ENCODE data around the gene SFTA2.
"Not testable (repeated sequence)": the region's sequence is repeated elsewhere in the genome, so short reads cannot be mapped to it uniquely, and the experiment has no call there.

The SFTA2 gene

DNA sequence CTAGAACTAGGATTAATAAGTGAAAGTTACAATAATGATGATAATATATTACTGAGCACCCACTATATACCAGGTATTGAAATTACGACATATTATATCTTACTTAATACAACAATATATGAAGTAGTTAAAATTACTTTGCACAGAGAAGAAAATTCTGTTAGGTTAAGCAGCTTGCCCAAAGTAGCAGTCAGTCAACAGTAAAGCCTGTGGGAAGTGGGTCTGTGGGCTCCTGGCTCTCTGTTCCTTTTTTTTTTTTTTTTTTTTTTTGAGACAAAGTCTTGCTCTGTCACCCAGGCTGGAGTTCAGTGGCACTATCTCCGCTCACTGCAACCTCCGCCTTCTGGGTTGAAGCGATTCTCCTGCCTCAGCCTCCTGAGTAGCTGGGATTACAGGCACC, 28.7 kb downstream of the SFTA2 start:
- no peak for ATAC-seq
- TF ChIP-seq PPARA (CRISPR knock-in tag; IDR thresholded peaks at IDR 0.05; ENCODE audit: borderline replicate concordance) = no peak
- TF ChIP-seq ZFP30 (CRISPR knock-in tag; IDR thresholded peaks at IDR 0.05) = no peak
- TF ChIP-seq ZNF70 (CRISPR knock-in tag; IDR thresholded peaks at IDR 0.05) = no peak
- no peak for TF ChIP-seq ARNTL (CRISPR knock-in tag; IDR thresholded peaks at IDR 0.05; ENCODE audit: borderline replicate concordance, low read depth)
- no peak for TF ChIP-seq BACH2 (CRISPR knock-in tag; IDR thresholded peaks at IDR 0.05; ENCODE audit: borderline replicate concordance)
- TF ChIP-seq ZC3H10 (CRISPR knock-in tag; IDR thresholded peaks at IDR 0.05) = no peak
- no peak for TF ChIP-seq ESRRG (CRISPR knock-in tag; IDR thresholded peaks at IDR 0.05)
- no peak for TF ChIP-seq ZNF565 (CRISPR knock-in tag; conservative IDR thresholded peaks at IDR 0.05; ENCODE audit: low read depth)
- no peak for TF ChIP-seq OSR1 (CRISPR knock-in tag; IDR thresholded peaks at IDR 0.05)

DNA sequence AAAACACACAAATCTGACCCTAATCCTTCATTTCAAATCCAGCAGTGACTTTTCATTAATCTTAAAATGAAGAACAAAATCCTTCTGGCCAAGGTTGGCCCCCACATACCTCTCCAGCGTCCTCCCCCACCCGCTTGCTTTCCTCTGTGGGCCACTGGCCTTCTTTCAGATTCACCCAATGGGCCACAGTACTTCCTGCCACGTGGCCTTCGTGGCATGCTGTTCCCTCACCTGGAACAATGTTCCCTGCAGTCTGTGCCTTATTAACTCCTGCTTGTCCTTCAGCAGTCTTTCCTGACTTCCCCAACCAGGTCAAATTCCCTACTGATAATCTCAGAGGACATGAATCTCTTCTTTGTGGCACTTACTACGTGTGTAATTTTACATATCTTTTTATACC, 29.3 kb downstream of the SFTA2 start:
- TF ChIP-seq BACH2 (CRISPR knock-in tag; IDR thresholded peaks at IDR 0.05; ENCODE audit: borderline replicate concordance) = no peak
- TF ChIP-seq ZNF8 (CRISPR knock-in tag; IDR thresholded peaks at IDR 0.05) = no peak
- TF ChIP-seq OSR1 (CRISPR knock-in tag; IDR thresholded peaks at IDR 0.05) = no peak
- TF ChIP-seq ZFP3 (CRISPR knock-in tag; IDR thresholded peaks at IDR 0.05) = no peak
- TF ChIP-seq, protein P1, sequence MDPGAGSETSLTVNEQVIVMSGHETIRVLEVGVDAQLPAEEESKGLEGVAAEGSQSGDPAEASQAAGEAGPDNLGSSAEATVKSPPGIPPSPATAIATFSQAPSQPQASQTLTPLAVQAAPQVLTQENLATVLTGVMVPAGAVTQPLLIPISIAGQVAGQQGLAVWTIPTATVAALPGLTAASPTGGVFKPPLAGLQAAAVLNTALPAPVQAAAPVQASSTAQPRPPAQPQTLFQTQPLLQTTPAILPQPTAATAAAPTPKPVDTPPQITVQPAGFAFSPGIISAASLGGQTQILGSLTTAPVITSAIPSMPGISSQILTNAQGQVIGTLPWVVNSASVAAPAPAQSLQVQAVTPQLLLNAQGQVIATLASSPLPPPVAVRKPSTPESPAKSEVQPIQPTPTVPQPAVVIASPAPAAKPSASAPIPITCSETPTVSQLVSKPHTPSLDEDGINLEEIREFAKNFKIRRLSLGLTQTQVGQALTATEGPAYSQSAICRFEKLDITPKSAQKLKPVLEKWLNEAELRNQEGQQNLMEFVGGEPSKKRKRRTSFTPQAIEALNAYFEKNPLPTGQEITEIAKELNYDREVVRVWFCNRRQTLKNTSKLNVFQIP (CRISPR knock-in tag; IDR thresholded peaks at IDR 0.05; ENCODE audit: borderline replicate concordance, low read depth) = no peak
- no peak for TF ChIP-seq RARB (CRISPR knock-in tag; IDR thresholded peaks at IDR 0.05)
- no peak for TF ChIP-seq TOX (CRISPR knock-in tag; IDR thresholded peaks at IDR 0.05; ENCODE audit: borderline replicate concordance)
- no peak for TF ChIP-seq PPARA (CRISPR knock-in tag; IDR thresholded peaks at IDR 0.05; ENCODE audit: borderline replicate concordance)
- TF ChIP-seq CSDC2 (CRISPR knock-in tag; IDR thresholded peaks at IDR 0.05) = no peak
- no peak for TF ChIP-seq ISL1 (CRISPR knock-in tag; IDR thresholded peaks at IDR 0.05)
- no peak for TF ChIP-seq TCF4 (CRISPR knock-in tag; IDR thresholded peaks at IDR 0.05; ENCODE audit: borderline replicate concordance)
- ATAC-seq = no peak

DNA sequence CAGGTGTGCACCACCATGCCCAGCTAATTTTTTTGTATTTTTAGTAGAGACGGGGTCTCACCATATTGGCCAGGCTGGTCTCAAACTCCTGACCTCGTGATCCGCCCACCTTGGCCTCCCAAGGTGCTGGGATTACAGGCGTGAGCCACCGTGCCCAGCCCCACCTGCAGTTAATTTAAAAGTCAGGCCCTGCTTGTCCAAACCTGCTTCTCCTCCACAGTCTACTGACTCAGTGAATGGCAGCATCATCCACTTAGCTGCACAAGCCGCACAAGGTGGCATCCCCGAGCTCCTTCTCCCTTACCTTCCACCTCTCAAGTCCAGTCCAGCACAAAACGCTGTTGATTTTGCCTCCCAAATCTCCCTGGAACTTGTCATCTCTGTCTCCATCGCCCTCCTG, 29.8 kb downstream of the SFTA2 start:
- not testable (repeated sequence) for ATAC-seq

DNA sequence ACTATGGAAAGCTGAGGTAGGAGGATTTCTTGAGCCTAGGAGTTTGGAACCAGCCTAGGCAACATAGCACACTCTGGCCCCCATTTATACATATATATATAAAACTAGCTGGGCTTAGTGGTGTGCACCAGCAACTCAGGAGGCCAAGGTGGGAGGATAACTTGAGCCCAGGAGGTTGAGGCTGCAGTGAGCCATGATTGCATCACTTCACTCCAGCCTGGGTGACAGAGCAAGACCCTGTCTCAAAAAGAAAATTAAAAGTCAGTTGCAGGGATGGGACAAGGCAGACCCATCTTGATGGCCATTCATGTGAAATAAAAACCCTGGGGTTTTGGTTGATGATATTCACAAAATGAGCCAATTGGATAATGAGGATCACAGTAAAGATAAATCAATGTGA, 30.5 kb downstream of the SFTA2 start:
- TF ChIP-seq, protein P2, sequence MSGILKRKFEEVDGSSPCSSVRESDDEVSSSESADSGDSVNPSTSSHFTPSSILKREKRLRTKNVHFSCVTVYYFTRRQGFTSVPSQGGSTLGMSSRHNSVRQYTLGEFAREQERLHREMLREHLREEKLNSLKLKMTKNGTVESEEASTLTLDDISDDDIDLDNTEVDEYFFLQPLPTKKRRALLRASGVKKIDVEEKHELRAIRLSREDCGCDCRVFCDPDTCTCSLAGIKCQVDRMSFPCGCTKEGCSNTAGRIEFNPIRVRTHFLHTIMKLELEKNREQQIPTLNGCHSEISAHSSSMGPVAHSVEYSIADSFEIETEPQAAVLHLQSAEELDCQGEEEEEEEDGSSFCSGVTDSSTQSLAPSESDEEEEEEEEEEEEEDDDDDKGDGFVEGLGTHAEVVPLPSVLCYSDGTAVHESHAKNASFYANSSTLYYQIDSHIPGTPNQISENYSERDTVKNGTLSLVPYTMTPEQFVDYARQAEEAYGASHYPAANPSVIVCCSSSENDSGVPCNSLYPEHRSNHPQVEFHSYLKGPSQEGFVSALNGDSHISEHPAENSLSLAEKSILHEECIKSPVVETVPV (CRISPR knock-in tag; IDR thresholded peaks at IDR 0.05) = no peak
- TF ChIP-seq BACH2 (CRISPR knock-in tag; IDR thresholded peaks at IDR 0.05; ENCODE audit: borderline replicate concordance) = no peak
- TF ChIP-seq ARNTL (CRISPR knock-in tag; IDR thresholded peaks at IDR 0.05; ENCODE audit: borderline replicate concordance, low read depth) = no peak
- no peak for TF ChIP-seq PPARA (CRISPR knock-in tag; IDR thresholded peaks at IDR 0.05; ENCODE audit: borderline replicate concordance)
- TF ChIP-seq RARB (CRISPR knock-in tag; IDR thresholded peaks at IDR 0.05) = no peak
- no peak for TF ChIP-seq ZFP30 (CRISPR knock-in tag; IDR thresholded peaks at IDR 0.05)
- TF ChIP-seq, protein P3, sequence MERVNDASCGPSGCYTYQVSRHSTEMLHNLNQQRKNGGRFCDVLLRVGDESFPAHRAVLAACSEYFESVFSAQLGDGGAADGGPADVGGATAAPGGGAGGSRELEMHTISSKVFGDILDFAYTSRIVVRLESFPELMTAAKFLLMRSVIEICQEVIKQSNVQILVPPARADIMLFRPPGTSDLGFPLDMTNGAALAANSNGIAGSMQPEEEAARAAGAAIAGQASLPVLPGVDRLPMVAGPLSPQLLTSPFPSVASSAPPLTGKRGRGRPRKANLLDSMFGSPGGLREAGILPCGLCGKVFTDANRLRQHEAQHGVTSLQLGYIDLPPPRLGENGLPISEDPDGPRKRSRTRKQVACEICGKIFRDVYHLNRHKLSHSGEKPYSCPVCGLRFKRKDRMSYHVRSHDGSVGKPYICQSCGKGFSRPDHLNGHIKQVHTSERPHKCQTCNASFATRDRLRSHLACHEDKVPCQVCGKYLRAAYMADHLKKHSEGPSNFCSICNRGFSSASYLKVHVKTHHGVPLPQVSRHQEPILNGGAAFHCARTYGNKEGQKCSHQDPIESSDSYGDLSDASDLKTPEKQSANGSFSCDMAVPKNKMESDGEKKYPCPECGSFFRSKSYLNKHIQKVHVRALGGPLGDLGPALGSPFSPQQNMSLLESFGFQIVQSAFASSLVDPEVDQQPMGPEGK (CRISPR knock-in tag; IDR thresholded peaks at IDR 0.05; ENCODE audit: borderline replicate concordance) = no peak
- TF ChIP-seq ESRRG (CRISPR knock-in tag; IDR thresholded peaks at IDR 0.05) = no peak
- ATAC-seq = no peak; the same call in 2 of the 3 replicates

DNA sequence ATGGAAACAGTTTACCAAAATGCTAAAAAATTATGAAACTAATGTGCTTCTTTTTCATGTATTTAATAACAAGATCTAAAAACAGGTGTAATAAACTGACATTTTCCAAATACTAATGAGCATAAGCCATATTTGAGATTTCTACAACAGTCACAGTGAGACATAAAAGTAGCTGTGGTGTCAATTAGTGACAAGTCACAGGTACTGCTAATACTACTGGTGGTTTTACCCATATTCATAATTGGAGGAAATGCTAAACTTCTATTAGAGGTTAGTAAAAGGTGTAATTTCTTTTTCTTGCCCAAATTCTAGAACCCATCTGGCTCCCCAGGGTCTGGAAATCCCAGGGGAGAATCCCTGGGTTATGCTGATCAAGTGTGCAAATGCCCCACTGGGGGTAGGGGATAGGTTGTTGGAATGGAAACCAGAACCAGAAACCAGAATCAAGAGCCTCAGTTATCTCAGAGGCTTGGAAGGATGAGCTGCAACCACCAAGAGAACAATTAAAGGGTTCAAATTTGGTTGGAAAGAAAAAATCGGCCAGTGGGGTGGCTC, 31.0 kb downstream of the SFTA2 start:
- ATAC-seq = no peak
- TF ChIP-seq, protein P4, sequence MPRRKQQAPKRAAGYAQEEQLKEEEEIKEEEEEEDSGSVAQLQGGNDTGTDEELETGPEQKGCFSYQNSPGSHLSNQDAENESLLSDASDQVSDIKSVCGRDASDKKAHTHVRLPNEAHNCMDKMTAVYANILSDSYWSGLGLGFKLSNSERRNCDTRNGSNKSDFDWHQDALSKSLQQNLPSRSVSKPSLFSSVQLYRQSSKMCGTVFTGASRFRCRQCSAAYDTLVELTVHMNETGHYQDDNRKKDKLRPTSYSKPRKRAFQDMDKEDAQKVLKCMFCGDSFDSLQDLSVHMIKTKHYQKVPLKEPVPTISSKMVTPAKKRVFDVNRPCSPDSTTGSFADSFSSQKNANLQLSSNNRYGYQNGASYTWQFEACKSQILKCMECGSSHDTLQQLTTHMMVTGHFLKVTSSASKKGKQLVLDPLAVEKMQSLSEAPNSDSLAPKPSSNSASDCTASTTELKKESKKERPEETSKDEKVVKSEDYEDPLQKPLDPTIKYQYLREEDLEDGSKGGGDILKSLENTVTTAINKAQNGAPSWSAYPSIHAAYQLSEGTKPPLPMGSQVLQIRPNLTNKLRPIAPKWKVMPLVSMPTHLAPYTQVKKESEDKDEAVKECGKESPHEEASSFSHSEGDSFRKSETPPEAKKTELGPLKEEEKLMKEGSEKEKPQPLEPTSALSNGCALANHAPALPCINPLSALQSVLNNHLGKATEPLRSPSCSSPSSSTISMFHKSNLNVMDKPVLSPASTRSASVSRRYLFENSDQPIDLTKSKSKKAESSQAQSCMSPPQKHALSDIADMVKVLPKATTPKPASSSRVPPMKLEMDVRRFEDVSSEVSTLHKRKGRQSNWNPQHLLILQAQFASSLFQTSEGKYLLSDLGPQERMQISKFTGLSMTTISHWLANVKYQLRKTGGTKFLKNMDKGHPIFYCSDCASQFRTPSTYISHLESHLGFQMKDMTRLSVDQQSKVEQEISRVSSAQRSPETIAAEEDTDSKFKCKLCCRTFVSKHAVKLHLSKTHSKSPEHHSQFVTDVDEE (CRISPR knock-in tag; IDR thresholded peaks at IDR 0.05) = no peak
- TF ChIP-seq, protein P3 (CRISPR knock-in tag; IDR thresholded peaks at IDR 0.05; ENCODE audit: borderline replicate concordance) = no peak

Measured in SK-N-SH treated with all-trans-retinoic acid at 6 μM for 48 hours (cell line).